ENCODE data around the gene ERICH6.
"Not testable (repeated sequence)": the region's sequence is repeated elsewhere in the genome, so short reads cannot be mapped to it uniquely, and the experiment has no call there.

ERICH6 gene

DNA sequence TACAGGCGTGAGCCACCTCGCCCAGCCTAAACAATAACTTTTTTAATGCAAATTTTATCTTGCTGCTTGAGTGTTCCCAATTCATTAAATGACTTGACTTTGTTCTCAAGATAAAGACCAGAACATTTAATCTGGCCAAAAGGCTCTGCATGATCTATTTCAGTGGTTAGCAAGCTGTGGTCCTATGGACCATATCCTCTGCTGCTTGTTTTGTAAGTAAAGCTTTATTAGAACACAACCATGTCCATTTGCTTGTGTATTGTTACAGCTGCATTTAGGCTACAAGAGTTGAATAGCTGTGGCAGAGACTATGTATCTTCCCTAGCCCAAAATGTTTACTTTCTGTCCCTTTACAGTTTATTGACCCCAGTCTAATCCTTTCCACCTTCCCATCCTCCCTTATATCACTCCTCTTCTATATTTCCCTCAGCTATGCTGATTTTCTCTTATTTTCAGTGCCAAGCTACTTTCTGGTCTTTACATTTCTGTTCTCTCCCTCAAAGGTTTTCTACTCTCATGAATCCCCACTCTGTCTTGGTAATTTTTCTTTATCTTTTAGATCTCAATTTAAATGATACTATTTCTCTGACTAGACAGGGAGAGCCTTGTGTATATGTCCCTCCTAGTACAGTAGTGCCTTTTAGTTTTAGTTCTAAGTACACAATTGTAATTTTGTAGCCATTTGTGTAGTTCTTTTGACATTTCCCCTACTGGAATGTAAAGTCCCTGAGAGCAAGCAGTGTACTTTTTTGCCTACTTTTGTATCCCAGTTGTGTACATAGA is 77.4 kb downstream of the ERICH6 start:
- DNase-seq (ENCODE audit: low read depth, low spot score), result no peak
- no peak overlapping the region for H3K4me3 ChIP-seq (ENCODE audit: low read depth, low read length)
- in situ Hi-C loops (cut with HindIII; ENCODE audit: low sequenced_read_pairs), result no loop called here
- TF ChIP-seq, protein P1, sequence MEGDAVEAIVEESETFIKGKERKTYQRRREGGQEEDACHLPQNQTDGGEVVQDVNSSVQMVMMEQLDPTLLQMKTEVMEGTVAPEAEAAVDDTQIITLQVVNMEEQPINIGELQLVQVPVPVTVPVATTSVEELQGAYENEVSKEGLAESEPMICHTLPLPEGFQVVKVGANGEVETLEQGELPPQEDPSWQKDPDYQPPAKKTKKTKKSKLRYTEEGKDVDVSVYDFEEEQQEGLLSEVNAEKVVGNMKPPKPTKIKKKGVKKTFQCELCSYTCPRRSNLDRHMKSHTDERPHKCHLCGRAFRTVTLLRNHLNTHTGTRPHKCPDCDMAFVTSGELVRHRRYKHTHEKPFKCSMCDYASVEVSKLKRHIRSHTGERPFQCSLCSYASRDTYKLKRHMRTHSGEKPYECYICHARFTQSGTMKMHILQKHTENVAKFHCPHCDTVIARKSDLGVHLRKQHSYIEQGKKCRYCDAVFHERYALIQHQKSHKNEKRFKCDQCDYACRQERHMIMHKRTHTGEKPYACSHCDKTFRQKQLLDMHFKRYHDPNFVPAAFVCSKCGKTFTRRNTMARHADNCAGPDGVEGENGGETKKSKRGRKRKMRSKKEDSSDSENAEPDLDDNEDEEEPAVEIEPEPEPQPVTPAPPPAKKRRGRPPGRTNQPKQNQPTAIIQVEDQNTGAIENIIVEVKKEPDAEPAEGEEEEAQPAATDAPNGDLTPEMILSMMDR (IDR thresholded peaks at IDR 0.05; ENCODE audit: low read depth, low read length), result no peak

DNA sequence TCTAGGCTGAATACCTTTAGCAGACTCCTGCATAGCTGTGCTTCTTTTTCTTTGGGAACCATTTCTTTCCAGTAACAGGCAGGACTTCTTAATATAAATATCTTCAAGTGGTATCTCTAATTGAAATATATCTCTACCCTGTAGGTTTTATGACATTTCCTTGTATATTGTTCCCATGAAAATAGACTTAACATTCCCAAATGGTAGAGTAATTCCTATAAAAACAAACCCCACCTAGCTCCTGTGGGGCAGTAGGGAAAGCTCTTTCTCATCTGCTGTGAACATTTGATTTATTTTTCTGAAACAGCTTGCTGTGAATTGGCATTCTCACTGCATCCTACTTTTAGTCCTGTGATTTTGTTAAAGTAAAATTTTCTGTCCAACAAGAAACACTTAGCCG is 79.8 kb downstream of the ERICH6 start:
- in situ Hi-C loops (cut with HindIII; ENCODE audit: low sequenced_read_pairs), result no loop called here
- DNase-seq (ENCODE audit: low read depth, low spot score), result peak; percentile 35
- TF ChIP-seq, protein P1 (IDR thresholded peaks at IDR 0.05; ENCODE audit: low read depth, low read length), result no peak
- H3K4me3 ChIP-seq (ENCODE audit: low read depth, low read length), result no peak overlapping the region

DNA sequence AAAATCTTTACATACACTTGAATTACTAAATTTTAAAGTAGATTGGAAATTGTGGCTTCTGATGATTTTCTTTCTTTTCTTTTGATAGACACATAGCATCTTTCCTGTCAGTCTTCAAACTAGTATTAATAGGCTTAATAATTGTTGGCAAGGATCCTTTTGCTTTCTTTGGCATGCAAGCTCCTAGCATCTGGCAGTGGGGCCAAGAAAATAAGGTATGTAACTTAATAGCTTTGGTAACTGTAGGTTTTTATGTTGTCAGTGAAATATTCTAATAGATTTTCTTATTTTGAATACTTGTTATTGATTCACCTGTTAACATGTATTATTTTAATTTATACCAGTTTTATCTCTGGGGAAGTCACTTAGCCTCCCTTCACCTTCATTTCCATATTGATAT is 80.8 kb downstream of the ERICH6 start:
- DNase-seq (ENCODE audit: low read depth, low spot score); H3K4me3 ChIP-seq (ENCODE audit: low read depth, low read length); in situ Hi-C loops (cut with HindIII; ENCODE audit: low sequenced_read_pairs): not testable (repeated sequence)

DNA sequence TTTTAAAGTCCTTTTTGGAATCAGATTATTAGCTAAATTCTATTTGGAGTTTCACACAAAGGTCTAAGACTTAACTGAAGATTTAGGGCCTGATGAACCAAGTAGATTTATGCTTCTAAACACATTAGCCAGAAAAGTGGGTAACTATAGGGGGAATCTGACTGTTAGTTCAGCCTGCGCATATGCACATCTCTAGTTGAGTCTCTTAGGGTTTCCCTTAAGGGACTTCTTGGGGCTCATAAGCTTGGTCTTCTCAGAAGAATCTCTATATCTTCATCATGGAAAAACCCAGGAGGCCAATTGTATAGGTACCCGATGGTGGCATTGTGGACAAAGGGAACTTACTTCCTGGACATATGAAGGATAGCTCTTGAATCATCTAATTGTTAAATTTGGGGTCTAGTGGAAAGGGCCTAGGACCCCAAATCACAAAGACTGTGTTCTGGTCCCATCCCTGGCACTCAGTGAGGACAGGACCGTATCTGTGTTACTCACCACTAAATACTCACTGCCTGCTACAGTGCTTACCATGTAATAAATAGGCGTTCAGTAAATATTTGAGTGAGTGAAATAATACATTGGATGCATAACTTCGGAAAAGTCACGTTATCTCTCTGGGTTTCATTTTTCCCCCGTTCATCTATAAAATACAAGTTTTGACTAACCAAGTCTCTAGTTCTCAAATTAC is 83.6 kb downstream of the ERICH6 start:
- TF ChIP-seq, protein P1 (IDR thresholded peaks at IDR 0.05; ENCODE audit: low read depth, low read length), result no peak
- DNase-seq (ENCODE audit: low read depth, low spot score), result no peak
- H3K4me3 ChIP-seq (ENCODE audit: low read depth, low read length), result no peak overlapping the region
- in situ Hi-C loops (cut with HindIII; ENCODE audit: low sequenced_read_pairs), result no loop called here

DNA sequence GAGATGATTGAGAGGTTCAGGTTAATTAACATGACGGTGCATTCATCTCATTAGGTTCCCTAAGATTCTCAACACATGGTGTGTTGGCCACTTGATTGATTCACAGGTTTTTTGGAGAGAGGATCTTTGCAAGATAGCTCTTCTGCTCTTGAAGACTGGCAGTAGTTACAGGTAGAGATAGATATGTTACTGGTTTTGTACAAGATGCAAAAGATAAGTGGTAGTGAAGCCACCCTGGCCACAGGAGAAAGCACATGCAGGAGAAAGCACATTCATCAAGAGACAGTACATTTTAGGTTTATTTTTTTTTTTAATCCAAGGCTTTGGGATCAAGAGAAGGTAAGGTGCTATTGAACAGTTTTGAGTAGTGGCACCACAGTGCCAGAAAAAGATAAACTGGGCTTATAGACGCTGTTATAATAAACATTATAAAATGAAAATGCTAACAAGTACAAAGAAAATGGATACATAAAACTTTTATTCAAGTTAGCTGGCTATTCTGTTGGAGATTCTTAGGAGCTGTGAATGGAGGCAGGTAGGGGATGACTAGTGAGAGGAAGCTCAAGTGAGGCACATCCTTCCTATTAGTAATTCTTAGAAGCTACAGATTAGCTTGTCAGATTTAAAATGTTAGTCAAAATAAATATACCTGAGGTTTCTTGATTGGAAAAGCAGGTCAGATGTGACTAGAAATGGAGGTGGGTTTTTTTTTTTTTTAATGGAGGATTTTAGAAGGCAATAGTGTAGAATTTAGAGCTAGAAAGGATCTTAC is 89.8 kb downstream of the ERICH6 start:
- TF ChIP-seq, protein P1 (IDR thresholded peaks at IDR 0.05; ENCODE audit: low read depth, low read length), result no peak
- no peak overlapping the region for H3K4me3 ChIP-seq (ENCODE audit: low read depth, low read length)
- in situ Hi-C loops (cut with HindIII; ENCODE audit: low sequenced_read_pairs), result no loop called here
- no peak for DNase-seq (ENCODE audit: low read depth, low spot score)

DNA sequence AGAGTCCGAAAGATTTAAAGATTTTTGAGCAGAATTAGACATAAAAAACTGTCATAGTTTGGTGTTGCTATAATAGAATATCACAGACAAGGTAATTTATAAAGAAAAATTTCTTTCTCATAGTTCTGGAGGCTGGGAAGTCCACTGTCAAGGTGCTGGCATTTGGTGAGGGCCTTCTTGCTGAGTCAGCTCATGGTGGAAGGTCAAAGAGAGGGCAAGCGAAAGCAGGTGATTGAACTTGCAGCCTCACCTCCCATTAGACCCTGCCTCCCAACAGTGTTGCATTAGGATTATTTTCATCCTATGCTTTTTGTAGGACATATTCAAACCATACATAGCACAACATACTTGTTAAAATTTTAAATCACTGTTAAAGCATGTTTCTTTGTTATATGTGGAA is 90.7 kb downstream of the ERICH6 start:
- no peak overlapping the region for H3K4me3 ChIP-seq (ENCODE audit: low read depth, low read length)
- TF ChIP-seq, protein P1 (IDR thresholded peaks at IDR 0.05; ENCODE audit: low read depth, low read length), result no peak
- DNase-seq (ENCODE audit: low read depth, low spot score), result no peak
- in situ Hi-C loops (cut with HindIII; ENCODE audit: low sequenced_read_pairs), result no loop called here

Measured in astrocyte of the spinal cord (primary cell).